Endothelial cell of umbilical vein (primary cell): Measurements from ENCODE around the gene STMN3.
"Not testable (repeated sequence)": the region's sequence is repeated elsewhere in the genome, so short reads cannot be mapped to it uniquely, and the experiment has no call there.

Source experiments
- EZH2 ChIP-seq: IDR thresholded peaks from 2 replicates; pipeline ENCODE4 v1.6.1; 2012; ENCODE audit warnings: borderline replicate concordance, low read depth, mild to moderate bottlenecking, moderate library complexity, low read length, inconsistent platforms; ENCODE audit not compliant: severe bottlenecking
- FOS ChIP-seq: IDR thresholded peaks from 2 replicates; pipeline ENCODE4 v1.6.1; 2011; ENCODE audit warnings: mild to moderate bottlenecking, low read length, moderate library complexity, borderline replicate concordance; ENCODE audit not compliant: insufficient read depth
- JUN ChIP-seq: IDR thresholded peaks from 2 replicates; pipeline ENCODE4 v1.6.1; 2011; ENCODE audit warnings: borderline replicate concordance, low read depth; ENCODE audit not compliant: insufficient read length, insufficient read depth
- MAX ChIP-seq: IDR thresholded peaks from 2 replicates; pipeline ENCODE4 v1.6.1; 2011; ENCODE audit not compliant: insufficient read depth, insufficient read length
- MYC ChIP-seq: IDR thresholded peaks from one replicate; pipeline ENCODE4 v1.6.1; 2011; ENCODE audit warnings: mild to moderate bottlenecking, low read depth, low read length
- POLR2AphosphoS5 ChIP-seq: IDR thresholded peaks from 2 replicates; pipeline ENCODE4 v1.6.1; 2012; ENCODE audit warnings: low read depth, mild to moderate bottlenecking, control low read depth, low read length, moderate library complexity; ENCODE audit not compliant: insufficient read depth
- TF ChIP-seq, protein P1 (sequence below), 2 donors: IDR thresholded peaks; 1 replicate in 1 of 2; 2 replicates in 1 of 2; pipeline ENCODE4 v1.5.1; 2011; ENCODE audit warnings: low read length in 2 of 2, mild to moderate bottlenecking in 2 of 2, moderate library complexity in 2 of 2, control low read depth in 1 of 2, inconsistent platforms in 1 of 2, low read depth in 1 of 2; ENCODE audit not compliant: insufficient read depth in 1 of 2; ENCODE audit errors: extremely low read depth in 1 of 2

- TF ChIP-seq JUN, EZH2, MYC, POLR2AphosphoS5, MAX, FOS: not testable (repeated sequence)
- TF ChIP-seq, protein P1, sequence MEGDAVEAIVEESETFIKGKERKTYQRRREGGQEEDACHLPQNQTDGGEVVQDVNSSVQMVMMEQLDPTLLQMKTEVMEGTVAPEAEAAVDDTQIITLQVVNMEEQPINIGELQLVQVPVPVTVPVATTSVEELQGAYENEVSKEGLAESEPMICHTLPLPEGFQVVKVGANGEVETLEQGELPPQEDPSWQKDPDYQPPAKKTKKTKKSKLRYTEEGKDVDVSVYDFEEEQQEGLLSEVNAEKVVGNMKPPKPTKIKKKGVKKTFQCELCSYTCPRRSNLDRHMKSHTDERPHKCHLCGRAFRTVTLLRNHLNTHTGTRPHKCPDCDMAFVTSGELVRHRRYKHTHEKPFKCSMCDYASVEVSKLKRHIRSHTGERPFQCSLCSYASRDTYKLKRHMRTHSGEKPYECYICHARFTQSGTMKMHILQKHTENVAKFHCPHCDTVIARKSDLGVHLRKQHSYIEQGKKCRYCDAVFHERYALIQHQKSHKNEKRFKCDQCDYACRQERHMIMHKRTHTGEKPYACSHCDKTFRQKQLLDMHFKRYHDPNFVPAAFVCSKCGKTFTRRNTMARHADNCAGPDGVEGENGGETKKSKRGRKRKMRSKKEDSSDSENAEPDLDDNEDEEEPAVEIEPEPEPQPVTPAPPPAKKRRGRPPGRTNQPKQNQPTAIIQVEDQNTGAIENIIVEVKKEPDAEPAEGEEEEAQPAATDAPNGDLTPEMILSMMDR (IDR thresholded peaks at IDR 0.05; ENCODE audit: extremely low read depth in 1 of 2, insufficient read depth in 1 of 2, low read depth in 1 of 2, low read length in 2 of 2), result not testable (repeated sequence)
Measured at GRCh38 chr20:63650486-63650885, 2.7 kb downstream of the STMN3 start.
